ENCODE data around the gene RAD51B.

- no peak for TF ChIP-seq POLR2A (IDR thresholded peaks at IDR 0.05; ENCODE audit: low read depth, low read length)
- TF ChIP-seq TAF1 (IDR thresholded peaks at IDR 0.05; ENCODE audit: low read depth, low read length) = no peak
- TF ChIP-seq POLR2AphosphoS5 (IDR thresholded peaks at IDR 0.05; ENCODE audit: low read depth, low read length) = no peak
- no peak for TF ChIP-seq SPI1 (IDR thresholded peaks at IDR 0.05; ENCODE audit: low read depth, low read length)
Observed at GRCh38 chr14:68644101-68644500, 824.5 kb downstream of the RAD51B start.

Measured in GM12891 (cell line).